ENCODE results near the gene NT5M. TPM values are rescaled to one million over a fixed set of nuclear protein-coding genes. Genes with fewer than 3 reads are reported as not detected.

Gene NT5M
- polyA plus RNA-seq, 3 donors, result 0.23 to 0.57 (median 0.25) TPM

DNA sequence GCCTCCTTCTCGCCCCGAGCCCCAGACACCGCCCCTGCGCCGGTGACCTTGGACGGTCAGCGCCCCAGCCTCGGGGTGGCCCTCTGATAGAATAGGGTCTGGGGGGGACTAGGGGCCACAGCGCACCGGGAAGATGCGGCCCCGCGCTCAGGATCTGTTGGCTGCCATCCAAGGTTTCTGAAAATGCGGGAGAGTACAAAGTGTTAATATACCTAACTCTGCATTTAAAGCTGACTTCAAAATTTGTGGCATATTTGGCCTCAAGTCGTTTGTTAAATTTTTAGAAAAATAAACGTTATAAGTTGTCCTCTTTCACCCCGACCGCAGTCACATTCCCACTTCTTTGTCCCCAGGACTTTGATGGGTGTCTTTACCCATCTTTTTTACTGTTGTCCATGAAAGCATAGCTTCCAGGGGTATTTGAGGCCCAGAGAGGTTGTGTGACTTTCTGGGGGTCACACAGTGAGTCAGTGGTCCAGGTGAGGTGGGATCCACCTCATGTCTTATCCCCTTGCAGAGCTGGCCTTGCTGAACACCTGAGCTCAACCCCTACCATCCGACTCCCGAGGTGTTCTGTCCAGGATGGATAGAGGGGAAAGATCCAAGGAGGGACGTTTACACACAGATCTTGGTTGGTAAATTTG is 796 bp downstream of the NT5M start:
- no peak overlapping the region for H3K27ac ChIP-seq (ENCODE audit: low read depth in 1 of 2, low read length in 2 of 2)
- 2% methylated on average over 10 of the region's 21 CpGs for WGBS (ENCODE audit: insufficient coverage)
- H3K9me3 ChIP-seq (replicated peaks in 1 of 2; ENCODE audit: control insufficient read depth in 1 of 2, insufficient read depth in 1 of 2, low read length in 2 of 2), result no peaks in the 10 kb centered on the region
- peaks cover 0 to 6% of the 10 kb centered on the region in 2 donors for H3K27me3 ChIP-seq (ENCODE audit: control insufficient read depth in 2 of 2, insufficient read depth in 2 of 2, low read length in 2 of 2)
- H4K20me1 ChIP-seq (ENCODE audit: insufficient read depth, low read length), result no peaks in the 10 kb centered on the region
- Mint-ChIP-seq H3K27ac (peak overlapping the region in 2 of 7 donors; percentile 11 to 14), H3K4me1 (peaks cover 62% of the 10 kb centered on the region), H3K27me3 (ENCODE audit: low read depth in 3 of 3) (peaks cover 5 to 17% (median 7%) of the 10 kb centered on the region in 3 donors), H3K4me3 (peak overlapping the region; percentile 80 to 82), H3K36me3 (no peaks in the 10 kb centered on the region), H3K9me3 (peaks cover 0 to 2% (median 0%) of the 10 kb centered on the region in 7 donors)
- H3K9ac ChIP-seq (ENCODE audit: insufficient read depth, low read length, poor library complexity, severe bottlenecking), result no peak overlapping the region
- peak overlapping the region; percentile 87 for H3K4me2 ChIP-seq (replicated peaks; ENCODE audit: extremely low read depth, low read length, poor library complexity, severe bottlenecking)
- no peaks in the 10 kb centered on the region for H3K79me2 ChIP-seq (ENCODE audit: insufficient read depth, low read length)
- peaks cover 57 to 70% of the 10 kb centered on the region in 2 donors for H3K4me1 ChIP-seq (ENCODE audit: control insufficient read depth in 1 of 2, insufficient read depth in 2 of 2, low read length in 2 of 2)
- peak overlapping the region; percentile 82 for H2AFZ ChIP-seq (ENCODE audit: insufficient read depth, low read depth, low read length, poor library complexity, severe bottlenecking)
- TF ChIP-seq, protein P1, sequence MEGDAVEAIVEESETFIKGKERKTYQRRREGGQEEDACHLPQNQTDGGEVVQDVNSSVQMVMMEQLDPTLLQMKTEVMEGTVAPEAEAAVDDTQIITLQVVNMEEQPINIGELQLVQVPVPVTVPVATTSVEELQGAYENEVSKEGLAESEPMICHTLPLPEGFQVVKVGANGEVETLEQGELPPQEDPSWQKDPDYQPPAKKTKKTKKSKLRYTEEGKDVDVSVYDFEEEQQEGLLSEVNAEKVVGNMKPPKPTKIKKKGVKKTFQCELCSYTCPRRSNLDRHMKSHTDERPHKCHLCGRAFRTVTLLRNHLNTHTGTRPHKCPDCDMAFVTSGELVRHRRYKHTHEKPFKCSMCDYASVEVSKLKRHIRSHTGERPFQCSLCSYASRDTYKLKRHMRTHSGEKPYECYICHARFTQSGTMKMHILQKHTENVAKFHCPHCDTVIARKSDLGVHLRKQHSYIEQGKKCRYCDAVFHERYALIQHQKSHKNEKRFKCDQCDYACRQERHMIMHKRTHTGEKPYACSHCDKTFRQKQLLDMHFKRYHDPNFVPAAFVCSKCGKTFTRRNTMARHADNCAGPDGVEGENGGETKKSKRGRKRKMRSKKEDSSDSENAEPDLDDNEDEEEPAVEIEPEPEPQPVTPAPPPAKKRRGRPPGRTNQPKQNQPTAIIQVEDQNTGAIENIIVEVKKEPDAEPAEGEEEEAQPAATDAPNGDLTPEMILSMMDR (IDR thresholded peaks at IDR 0.05), result no peak
- peak overlapping the region; percentile 12 to 75 (median 16) for H3K4me3 ChIP-seq (replicated peaks in 1 of 3; ENCODE audit: low read depth in 2 of 3, low read length in 3 of 3)
- H3K36me3 ChIP-seq (replicated peaks in 1 of 2; ENCODE audit: control insufficient read depth in 1 of 2, insufficient read depth in 2 of 2, low read length in 2 of 2), result no peaks in the 10 kb centered on the region
- no peak for DNase-seq
- intact Hi-C loops (cut with micrococcal nuclease), result loop anchor here in 1 of 2 donors (2.0 to 10.0 kb wide), 2 partner anchors 25 to 299 kb away; no protein-coding TSS in a partner anchor

DNA sequence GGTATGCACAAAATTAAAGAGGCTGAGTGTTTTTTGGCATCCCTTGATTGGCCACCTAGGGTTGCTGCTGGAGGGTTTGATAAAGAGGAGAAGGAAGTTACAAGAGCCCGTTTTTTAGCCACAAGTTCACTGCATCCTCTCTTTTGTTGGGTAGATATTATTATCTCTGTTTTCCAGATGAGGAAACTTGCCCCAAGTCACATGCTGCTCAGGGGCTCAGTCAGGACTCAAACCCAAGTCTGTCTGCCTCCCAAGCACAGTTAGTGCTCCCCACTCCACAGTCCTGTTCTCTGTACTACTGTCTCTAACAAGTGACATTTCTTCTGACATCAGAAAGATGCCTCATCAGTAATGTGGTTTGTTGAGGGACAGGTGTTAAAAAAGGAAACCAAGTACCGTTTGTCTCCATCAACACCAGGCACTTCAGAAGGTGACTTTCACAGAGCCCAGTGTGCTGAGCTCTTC is 1.4 kb downstream of the NT5M start:
- H3K4me2 ChIP-seq (replicated peaks; ENCODE audit: extremely low read depth, low read length, poor library complexity, severe bottlenecking), result peak overlapping the region; percentile 30
- Mint-ChIP-seq H3K4me3 (peak overlapping the region; percentile 80 to 82), H3K4me1 (peaks cover 66% of the 10 kb centered on the region), H3K9me3 (peaks cover 0 to 4% (median 0%) of the 10 kb centered on the region in 7 donors), H3K27ac (peak overlapping the region in 2 of 7 donors; percentile 6 to 14), H3K27me3 (ENCODE audit: low read depth in 3 of 3) (peaks cover 5 to 15% (median 7%) of the 10 kb centered on the region in 3 donors), H3K36me3 (no peaks in the 10 kb centered on the region)
- intact Hi-C loops (cut with micrococcal nuclease), result loop anchor here in 1 of 2 donors (10.0 kb wide), 1 partner anchor 300 kb away; no protein-coding TSS in a partner anchor
- no peaks in the 10 kb centered on the region for H3K9me3 ChIP-seq (replicated peaks in 1 of 2; ENCODE audit: control insufficient read depth in 1 of 2, insufficient read depth in 1 of 2, low read length in 2 of 2)
- no peak for DNase-seq
- H3K27ac ChIP-seq (ENCODE audit: low read depth in 1 of 2, low read length in 2 of 2), result no peak overlapping the region
- H3K79me2 ChIP-seq (ENCODE audit: insufficient read depth, low read length), result no peaks in the 10 kb centered on the region
- H3K4me1 ChIP-seq (ENCODE audit: control insufficient read depth in 1 of 2, insufficient read depth in 2 of 2, low read length in 2 of 2), result peaks cover 62 to 75% of the 10 kb centered on the region in 2 donors
- no peaks in the 10 kb centered on the region for H4K20me1 ChIP-seq (ENCODE audit: insufficient read depth, low read length)
- no CpG with 5 or more reads among the region's 2 CpGs for WGBS (ENCODE audit: insufficient coverage)
- H3K36me3 ChIP-seq (replicated peaks in 1 of 2; ENCODE audit: control insufficient read depth in 1 of 2, insufficient read depth in 2 of 2, low read length in 2 of 2), result no peaks in the 10 kb centered on the region
- TF ChIP-seq, protein P1 (IDR thresholded peaks at IDR 0.05), result no peak
- H3K9ac ChIP-seq (ENCODE audit: insufficient read depth, low read length, poor library complexity, severe bottlenecking), result no peak overlapping the region
- H2AFZ ChIP-seq (ENCODE audit: insufficient read depth, low read depth, low read length, poor library complexity, severe bottlenecking), result no peak overlapping the region
- peak overlapping the region in 1 of 3 experiments; percentile 8 for H3K4me3 ChIP-seq (replicated peaks in 1 of 3; ENCODE audit: low read depth in 2 of 3, low read length in 3 of 3)
- peaks cover 0 to 6% of the 10 kb centered on the region in 2 donors for H3K27me3 ChIP-seq (ENCODE audit: control insufficient read depth in 2 of 2, insufficient read depth in 2 of 2, low read length in 2 of 2)
